DMS79 treated with DMSO at 0.1 percent for 48 hours (cell line): Measurements from ENCODE around the gene CCDC116.
A peak's percentile ranks its signal among the peaks of the same experiment; 100 is the strongest.
"Not testable (repeated sequence)": the region's sequence is repeated elsewhere in the genome, so short reads cannot be mapped to it uniquely, and the experiment has no call there.

Experiments used
- DNase-seq: peaks from one replicate; lab custom pipeline; 2025; lab: John Stamatoyannopoulos, UW

Gene CCDC116

DNA sequence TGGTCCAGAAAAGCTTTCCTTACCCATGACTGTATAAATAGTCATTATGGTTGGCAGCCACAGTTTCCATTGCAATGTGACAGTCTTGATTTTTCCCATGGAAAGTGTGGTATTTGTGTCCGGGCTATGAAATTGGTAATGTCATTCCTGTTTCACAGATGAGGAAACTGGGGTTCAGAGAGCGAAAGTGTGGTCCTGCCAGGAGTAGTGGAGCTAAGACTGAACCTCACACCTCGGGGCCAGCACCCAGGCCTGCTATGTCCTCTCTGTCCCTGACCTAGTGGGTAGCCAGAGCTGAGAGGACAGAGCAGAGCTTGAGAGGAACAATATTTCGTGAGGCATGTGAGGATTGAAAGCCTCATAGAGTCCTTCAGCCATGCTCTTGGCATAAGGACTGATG is 1.5 kb upstream of the CCDC116 start:
- no peak for DNase-seq

DNA sequence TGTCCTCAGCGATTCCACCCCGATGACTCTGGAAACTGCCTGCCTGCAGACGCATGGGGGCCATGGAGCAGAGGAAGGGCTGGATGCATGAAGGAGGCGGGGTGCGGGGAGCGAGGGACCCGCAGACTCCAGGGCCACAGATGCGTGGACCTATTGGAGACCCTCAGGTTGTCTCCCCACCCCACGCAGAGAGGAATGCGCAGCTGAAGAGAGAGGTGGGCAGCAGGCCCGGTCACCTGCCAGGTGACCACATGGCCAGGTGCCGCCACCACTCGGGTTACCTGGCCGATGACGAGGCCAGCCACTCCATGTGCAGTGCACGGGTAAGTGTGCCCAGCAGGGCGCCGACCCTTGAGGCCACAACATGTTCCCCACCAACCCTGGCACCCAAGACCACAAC is 371 bp downstream of the CCDC116 start:
- no peak for DNase-seq

DNA sequence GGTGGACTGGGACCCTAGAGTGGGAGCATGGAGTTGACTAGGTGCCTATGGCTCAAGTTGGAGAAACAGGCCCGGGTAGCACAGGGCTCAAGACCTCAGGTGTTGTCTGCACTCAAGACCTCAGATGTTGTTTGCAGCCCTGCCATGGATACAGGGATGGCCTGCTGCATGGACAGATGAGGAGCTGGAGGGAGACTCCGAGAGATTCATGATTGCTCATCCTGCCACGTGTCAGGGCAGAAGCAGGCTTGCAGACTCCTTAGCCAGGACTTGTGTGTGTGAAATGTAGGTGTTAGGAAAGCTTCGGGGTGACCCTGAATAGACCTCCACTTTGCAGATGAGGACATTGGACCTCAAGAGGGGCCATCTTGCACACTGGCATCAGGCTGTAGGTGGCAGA is 921 bp downstream of the CCDC116 start:
- DNase-seq = no peak

DNA sequence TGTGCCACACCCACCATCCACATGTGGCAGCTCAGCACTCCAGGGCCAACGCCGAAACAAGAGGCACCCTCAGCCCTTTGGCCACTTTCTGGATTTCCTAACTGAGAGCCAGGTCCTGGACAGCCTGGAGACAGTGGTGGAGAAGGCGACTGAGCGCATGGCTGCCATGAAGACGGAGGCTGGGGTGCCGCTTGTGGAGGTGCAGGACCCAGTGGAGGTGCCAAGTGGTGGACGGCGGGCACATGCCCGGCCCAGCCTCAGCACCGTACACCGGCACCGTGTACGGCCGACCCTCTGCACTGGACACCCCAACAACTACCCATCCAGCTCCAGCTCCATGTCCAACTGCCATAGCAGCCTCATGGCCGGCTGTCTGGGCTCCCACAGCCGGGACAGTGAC is 1.5 kb downstream of the CCDC116 start:
- no peak for DNase-seq

DNA sequence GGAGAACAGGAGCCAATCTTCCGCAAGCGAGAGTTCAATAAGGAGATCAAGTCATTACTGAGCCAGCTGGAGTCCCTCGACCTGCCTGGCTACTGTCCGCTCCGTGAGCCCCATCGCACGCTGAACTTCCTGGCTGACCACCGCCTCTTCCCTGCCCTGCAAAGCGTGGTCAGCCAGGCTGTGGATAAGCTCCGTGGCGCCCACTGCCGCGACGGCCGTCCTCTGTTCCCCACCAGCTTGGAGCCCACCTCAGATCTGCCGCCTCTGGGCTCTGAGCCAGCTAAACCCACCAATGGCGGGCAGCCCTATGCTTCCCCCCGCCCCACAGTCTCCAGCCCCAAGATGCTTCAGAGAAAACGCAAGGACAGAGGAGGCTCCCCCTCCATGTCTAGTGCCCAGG is 2.3 kb downstream of the CCDC116 start:
- DNase-seq = no peak

DNA sequence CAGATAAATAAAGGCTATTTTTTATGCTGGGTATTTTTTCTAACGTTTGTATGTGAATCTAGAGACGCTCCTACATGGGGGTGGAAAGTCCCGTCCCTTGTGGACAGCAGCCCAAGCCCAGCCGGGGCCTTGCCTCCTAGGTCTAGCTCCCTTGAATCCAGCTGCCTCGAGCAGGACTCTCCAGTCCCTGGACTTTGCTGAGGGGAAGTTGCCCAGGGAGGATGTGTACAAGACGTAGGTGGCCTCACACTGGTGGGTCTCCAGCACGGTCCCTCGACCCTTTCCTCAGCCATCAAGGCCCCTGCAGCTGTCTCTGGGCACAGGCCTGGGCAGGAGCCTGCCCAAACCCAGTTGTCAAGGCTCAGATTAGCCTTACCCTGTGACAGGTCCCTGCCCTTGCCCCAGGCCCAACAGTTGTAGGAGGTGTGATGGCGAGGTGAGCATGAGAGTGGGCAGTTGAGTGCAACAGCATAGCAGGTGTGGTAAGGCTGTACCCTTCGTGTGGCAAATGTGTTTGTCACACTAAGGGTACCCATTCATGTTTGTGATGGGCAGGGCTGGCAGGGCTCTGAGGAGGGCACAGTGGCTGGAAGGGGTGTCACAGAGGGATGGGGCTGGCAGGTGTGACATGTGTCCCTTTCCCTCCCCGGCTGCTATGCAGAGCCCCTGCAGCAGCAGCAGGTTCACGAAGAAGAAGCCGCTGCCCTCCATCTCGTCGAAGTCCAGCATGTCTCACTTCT is 3.4 kb downstream of the CCDC116 start:
- DNase-seq = no peak

DNA sequence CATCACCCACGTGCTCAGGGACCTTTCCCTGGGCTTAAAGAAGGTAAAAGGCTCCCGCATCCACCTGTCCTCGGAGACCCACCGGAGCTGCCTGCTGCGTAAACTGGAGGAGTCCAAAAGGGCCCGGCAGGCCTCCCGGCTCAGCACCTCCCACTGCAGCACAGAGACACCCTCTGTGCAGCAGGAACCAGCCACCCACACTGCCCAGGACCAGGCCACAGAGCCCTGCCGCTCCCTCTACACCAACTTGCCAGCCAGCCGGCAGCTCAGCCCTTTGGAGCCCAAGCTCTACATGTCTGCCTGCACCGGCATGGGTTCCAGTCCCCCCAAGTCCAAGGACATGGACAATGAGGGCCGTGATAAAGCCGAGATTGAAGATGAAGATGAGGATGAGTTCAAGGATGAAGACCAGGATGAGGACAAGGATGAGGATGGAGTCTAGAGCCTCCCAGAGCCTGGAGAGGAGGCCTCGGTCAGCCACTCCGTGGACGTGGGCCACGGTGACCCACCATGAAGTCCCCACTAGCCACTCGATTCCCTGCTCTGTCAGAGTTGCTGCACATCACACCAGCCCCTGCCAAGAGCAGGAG is 4.2 kb downstream of the CCDC116 start:
- no peak for DNase-seq

DNA sequence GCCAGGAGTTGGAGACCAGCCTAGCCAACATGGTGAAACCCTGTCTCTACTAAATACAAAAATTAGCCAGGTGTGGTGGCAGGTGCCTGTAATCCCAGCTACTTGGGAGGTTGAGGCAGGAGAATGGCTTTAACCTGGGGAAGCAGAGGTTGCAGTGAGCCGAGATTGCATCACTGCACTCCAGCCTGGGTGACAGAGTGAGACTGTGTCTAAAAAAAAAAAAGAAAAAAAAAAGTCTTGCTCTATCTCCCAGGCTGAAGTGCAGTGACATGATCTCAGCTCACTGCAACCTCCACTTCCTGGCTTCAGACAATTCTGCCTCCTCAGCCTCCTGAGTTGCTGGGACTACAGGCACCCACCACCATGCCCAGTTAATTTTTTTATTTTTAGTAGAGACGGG is 4.9 kb downstream of the CCDC116 start:
- not testable (repeated sequence) for DNase-seq

DNA sequence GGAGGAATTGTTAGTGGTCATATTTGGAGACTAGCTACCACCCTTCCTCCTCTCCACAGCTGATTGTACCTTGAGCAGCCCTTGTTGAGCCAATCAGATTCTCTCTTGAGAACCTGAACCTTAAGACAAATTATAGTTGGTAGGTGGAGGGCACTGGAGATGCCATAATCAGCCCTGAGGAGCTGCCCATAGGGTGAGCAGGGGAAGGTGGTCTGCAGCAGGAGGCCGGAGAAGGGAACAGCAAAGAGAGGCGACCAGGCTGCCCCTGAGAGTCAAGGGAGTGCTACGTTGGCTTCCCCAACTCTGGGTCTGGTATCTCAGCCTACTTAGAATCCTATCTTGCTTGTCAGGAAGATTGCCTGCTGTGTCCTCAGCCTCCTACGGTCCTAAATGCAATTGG is 6.8 kb downstream of the CCDC116 start:
- DNase-seq = no peak

DNA sequence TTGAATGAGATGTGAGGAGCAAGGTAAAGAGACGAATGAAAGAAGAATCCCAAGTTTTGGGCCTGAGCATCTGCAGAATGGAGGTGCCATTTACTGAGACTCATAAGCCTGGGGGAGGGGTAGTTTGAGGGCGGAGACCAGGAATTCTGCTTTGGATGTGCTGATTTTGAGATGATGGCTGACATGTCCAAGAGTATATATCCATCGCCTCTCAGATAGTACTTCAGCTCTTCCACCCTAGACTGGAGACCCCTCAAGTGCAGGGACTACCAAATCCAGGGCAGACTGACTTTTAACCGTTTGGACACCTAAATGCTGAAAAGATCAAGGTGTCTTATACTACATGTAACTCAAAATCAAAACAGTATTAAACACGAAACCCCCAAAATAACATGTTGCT is 8.2 kb downstream of the CCDC116 start:
- no peak for DNase-seq

DNA sequence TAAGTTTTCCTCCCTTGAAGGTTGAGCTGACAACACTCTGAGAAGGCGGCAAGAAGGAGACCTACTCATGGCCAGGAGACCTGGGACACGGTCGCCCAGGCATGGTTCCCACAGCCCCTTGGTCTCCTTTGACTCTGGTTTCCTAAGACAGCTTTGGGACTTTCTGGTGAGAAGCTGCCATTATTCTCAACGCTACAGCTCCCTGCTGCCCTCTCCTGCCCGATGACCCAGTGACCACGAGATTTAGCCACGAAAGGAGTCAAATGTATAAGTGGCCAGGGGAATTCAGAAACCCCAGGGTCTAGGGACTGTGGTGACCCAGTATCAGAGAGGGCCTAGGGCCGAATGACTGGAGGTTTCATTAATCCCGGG is 8.8 kb downstream of the CCDC116 start:
- DNase-seq = peak; percentile 6

DNA sequence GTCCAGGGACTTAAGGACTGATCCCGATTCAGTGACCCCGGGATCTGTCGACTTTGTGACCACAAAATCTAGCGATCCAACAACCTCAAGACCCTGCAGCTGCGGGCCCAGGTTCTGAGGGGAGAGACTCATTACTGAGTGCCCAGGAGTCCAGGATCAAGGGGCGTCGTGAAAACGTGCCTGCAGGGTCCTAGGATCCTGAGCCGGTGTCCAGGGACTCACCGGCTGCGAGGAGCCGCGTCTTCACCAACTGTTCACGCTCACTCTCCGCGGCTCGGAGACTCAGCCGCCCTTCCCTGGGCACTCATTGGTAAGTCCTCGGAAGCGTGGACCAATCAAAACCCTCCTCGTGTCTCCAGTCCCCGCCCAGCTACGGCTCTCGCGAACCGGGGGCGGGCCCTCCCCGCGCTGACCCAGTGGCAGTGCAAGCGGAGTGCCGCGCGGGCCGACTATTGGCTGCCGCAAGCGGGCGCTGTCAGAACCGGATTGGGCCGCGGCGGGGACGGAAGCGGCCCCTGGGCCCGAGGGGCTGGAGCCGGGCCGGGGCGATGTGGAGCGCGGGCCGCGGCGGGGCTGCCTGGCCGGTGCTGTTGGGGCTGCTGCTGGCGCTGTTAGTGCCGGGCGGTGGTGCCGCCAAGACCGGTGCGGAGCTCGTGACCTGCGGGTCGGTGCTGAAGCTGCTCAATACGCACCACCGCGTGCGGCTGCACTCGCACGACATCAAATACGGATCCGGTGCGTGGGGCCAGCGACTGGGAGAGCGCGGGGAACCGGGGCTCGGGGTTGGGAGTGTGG is 9.4 kb downstream of the CCDC116 start, which contains the start of gene SDF2L1:
SDF2L1 (plus strand) TSS at position 514 of the 795 bp plus-strand sequence; CDS start at position 549, 35 bp downstream.
- peak; percentile 80 for DNase-seq

DNA sequence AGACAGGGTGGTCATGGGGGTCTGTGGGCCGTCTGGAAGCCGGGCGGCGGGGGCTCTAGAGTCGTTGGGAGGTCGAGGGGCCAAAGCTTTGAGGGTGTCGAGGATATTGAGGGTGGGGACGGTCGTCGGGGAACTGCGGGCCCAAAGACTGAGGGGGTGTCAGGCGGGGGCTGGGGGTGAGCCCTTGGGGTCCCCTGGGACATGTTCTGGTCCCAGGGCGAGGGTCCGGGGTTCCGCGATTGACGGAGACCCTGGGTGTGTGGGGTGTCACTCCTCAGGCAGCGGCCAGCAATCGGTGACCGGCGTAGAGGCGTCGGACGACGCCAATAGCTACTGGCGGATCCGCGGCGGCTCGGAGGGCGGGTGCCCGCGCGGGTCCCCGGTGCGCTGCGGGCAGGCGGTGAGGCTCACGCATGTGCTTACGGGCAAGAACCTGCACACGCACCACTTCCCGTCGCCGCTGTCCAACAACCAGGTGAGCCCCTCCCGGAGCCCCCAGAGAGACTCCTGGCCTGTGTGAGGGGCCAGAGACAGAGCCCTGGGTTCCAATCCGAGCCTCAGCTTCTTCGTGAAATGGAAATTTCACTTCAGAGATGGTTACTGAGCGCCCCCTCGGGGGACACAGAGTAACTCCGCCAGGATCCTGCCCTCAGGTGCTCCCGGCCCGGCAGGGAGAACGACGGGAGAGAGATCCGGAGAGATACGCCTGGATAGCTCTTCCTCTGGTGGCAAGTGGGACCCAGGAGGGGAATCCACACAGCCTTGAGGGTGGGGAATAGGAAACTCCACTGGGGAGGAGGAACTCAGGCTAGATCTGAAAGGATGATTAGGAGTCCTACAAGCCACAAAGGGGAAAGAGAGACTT is 10.3 kb downstream of the CCDC116 start:
- DNase-seq = peak; percentile 20

DNA sequence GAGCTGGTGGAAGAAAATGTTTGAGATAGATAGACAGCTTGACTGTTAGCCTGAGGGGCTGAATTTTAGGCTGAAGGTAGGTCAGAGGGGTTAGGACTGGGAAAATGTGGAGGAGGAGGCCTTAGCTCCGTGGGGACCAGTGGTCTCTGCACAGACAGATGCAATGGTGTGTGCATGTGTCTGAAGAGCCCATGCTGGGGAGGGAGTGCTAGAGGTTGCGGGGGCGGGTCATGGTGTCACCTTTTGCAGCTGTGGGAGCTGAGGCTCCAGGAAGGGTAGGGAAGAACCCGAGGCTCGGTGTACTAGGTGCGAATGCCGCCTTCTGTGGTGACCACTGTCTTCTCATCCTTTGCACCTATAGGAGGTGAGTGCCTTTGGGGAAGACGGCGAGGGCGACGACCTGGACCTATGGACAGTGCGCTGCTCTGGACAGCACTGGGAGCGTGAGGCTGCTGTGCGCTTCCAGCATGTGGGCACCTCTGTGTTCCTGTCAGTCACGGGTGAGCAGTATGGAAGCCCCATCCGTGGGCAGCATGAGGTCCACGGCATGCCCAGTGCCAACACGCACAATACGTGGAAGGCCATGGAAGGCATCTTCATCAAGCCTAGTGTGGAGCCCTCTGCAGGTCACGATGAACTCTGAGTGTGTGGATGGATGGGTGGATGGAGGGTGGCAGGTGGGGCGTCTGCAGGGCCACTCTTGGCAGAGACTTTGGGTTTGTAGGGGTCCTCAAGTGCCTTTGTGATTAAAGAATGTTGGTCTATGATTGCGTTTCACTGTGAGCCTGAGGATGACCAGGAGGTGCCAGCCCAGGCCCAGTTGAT is 11.2 kb downstream of the CCDC116 start:
- DNase-seq = no peak

DNA sequence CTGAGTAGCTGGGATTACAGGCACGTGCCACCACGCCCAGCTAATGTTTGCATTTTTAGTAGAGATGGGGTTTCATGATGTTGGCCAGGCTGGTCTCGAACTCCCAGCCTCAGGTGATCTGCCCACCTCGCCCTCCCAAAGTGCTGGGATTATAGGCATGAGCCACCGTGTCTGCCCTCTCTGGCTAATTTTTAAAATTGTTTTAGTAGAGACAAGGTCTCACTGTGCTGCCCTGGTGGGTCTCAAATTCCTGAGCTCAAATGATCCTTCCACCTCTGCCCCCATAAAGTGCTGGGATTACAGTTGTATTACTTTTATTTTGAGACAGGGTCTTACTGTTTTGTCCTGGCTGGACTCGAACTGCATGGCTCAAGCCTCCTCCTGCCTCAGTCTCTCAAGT is 13.0 kb downstream of the CCDC116 start:
- DNase-seq = not testable (repeated sequence)

DNA sequence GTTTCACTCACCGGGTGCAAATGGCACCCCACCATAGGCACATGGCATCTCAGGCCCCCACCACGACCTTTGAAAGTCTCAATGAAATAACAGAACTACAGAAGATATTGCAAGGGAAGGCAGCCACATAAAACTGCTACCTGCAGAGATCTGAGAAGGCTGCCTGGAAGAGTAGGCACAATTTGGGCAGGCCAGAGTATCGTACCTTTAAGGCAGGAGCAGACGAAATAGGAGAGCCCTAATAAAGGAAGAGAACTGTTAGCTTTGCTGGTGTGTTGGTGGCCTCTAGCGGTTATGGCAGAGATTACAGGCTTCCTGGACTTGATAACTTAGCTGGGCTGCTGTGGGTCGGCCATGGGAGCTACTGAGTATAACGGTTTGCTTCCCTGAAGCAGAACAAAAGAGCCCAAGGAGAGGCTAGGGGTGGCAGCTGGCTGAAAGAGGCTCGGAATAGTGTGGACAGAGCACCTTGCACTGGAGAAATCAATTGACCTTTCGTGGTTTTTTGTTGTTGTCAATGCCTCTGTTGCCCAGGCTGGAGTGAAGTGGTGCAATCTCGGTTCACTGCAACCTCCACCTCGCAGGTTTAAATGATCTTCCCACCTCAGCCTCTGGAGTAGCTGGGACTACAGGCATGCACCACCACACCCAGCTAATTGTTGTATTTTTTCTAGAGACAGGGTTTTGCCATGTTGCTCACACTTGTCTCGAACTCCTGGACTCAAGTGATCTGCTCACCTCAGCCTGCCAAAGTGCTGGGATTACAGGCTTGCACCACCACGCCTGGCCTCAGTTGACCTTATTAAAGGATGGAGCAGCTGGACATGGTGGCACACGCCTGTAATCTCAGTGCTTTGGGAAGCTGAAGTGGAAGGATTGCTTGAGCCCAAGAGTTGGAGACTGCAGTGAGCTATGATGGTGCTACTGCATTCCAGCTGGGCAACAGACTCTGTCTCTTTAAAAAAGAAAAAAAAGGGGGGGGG is 14.3 kb downstream of the CCDC116 start:
- peak; percentile 68 for DNase-seq

DNA sequence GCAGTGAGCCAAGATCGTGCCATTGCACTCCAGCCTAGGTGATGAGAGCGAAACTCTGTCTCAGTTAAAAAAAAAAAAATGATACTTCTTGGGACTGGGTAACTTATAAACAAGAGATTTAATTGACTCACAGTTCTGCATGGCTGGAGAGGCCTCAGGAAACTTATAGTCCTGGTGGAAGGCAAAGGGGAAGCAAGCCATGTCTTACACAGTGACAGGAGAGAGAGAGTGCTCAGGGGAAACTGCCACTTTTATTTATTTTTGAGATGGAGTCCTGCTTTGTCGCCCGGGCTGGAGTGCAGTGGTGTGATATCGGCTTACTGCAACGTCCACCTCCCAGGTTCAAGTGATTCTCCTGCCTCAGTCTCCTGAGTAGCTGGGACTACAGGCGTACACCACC is 17.7 kb downstream of the CCDC116 start:
- DNase-seq = no peak

DNA sequence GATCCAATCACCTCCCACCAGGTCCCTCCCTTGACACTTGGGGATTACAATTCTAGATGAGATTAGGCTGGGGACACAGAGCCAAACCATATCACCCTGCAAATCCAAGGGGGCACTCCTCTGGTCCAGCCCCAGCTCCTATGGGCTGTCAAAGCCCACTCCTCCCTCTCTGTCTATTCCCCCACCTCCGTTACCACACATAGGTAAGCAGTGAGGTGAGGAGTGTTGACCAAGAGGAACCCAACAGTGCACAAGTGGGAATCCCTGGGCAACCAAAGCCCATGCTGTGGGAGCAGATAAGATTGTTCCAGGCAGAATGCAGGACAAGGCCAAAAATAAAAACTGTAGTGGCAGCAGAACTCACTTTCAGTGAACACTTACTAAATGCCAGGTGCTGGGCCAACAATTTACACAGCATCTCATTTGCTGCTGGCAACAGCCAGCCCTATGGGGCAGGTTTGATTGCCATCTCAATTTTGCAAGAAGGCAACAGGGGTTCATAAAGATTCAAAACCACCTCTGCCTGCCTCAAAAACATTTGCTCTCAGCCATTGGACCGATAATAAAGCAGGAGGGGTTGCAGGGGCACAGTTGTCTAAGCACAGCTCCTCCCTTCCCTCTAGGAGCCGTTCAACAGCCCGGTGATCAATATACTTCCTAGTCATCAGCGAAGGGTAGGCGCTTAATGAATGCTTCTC is 18.4 kb downstream of the CCDC116 start:
- DNase-seq = peak; percentile 15

DNA sequence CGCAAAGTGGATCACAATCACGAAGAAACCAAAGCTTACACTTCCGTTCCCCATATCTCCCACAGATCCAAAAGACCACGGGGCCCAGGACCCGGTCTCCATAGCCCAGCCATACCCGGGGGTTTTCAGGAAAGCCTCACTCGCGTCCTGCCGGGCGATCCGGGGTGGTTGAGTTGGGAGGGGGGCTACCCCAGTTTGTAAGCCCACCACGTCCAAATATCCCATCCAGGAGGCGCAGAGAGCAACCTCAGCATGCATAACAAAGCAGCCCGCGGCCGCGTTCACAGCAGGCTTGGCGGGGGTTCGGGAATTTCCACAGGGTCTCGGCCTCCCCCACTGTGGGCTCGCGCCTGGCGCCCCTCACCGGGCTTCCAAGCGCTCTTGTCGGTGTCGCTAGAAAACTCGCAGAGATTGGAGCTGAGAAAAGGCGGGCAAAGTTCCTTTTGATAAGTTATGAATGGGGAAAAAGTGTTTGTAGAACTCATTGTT is 19.0 kb downstream of the CCDC116 start:
- DNase-seq = no peak
